GM12878 (cell line): ENCODE measurements around the gene LGI4. TPM values are rescaled to one million over a fixed set of nuclear protein-coding genes. Genes with fewer than 3 reads are reported as not detected.

Experiments used
- ATAC-seq: fragments of 200-7000 bp; cut with Tn5 transposase; 3 replicates; pipeline ENCODE4 v1.9.1; 2020; ENCODE audit warnings: mild to moderate bottlenecking, moderate library complexity
- BruUV-seq: library from RNA; stranded (reverse); fragments of 400-500 nt; replicated peaks from 2 replicates; lab custom pipeline; 2021; lab: Mats Ljungman, UMichigan
- CTCF ChIA-PET: fragments of 300-600 bp; sonication (Branson Sonifier 250); formaldehyde crosslinking; extraction: SDS; loops from one replicate; lab custom pipeline; 2021; ENCODE audit warnings: inconsistent platforms; lab: Yijun Ruan, JAX
- POLR2A ChIA-PET: fragments of 350-600 bp; formaldehyde crosslinking; extraction: SDS; loops from one replicate; lab custom pipeline; 2021; ENCODE audit warnings: inconsistent platforms; lab: Charles Lee
- RAD21 ChIA-PET: fragments of 300-600 bp; sonication (Branson Sonifier 250); formaldehyde crosslinking; loops from one replicate; lab custom pipeline; 2023; ENCODE audit warnings: antibody characterized with exemption; ENCODE audit not compliant: unreplicated experiment; lab: Charles Lee
- SMC1A ChIA-PET: fragments of 300-600 bp; sonication (Branson Sonifier 250); formaldehyde crosslinking; loops from one replicate; lab custom pipeline; 2023; ENCODE audit not compliant: unreplicated experiment, uncharacterized antibody; lab: Charles Lee
- DNase-seq: peaks from one replicate; pipeline ENCODE4 v3.0.0-alpha.2; 2011; ENCODE audit warnings: low read depth, low spot score
- FAIRE-seq: peaks from 3 replicates; lab custom pipeline; 2011; peaks lifted over from hg19 to GRCh38; lab: Jason Lieb, UNC
- H2AFZ ChIP-seq: 2 replicates; pipeline ENCODE4 v1.6.0; 2011; ENCODE audit warnings: low read depth, low read length, control low read depth; ENCODE audit not compliant: control insufficient read depth
- H3K27ac ChIP-seq: 2 replicates; pipeline ENCODE4 v1.5.1; 2011; ENCODE audit warnings: control low read depth; ENCODE audit not compliant: control insufficient read depth, insufficient read depth
- H3K27me3 ChIP-seq, 2 experiments: replicated peaks in 1 of 2; 2 replicates each; pipeline versions ENCODE4 v1.6.0 to v1.6.1; 2011; ENCODE audit warnings: low read length in 1 of 2; ENCODE audit not compliant: control insufficient read depth in 2 of 2, insufficient read depth in 2 of 2
- H3K36me3 ChIP-seq, 2 experiments: 2 replicates each; pipeline ENCODE4 v1.5.1; 2011; ENCODE audit warnings: low read length in 1 of 2; ENCODE audit not compliant: control insufficient read depth in 2 of 2, insufficient read depth in 2 of 2
- H3K4me1 ChIP-seq: 2 replicates; pipeline ENCODE4 v1.6.1; 2011; ENCODE audit warnings: mild to moderate bottlenecking, low read length, moderate library complexity, mixed read lengths; ENCODE audit not compliant: control insufficient read depth, insufficient read depth
- H3K4me2 ChIP-seq: 2 replicates; pipeline ENCODE4 v1.6.0; 2011; ENCODE audit warnings: control low read depth; ENCODE audit not compliant: control insufficient read depth, insufficient read depth
- H3K4me3 ChIP-seq: fragments of 200-600 bp; sonication (generic); 2 replicates; pipeline ENCODE4 v1.5.1; 2016
- H3K79me2 ChIP-seq: 2 replicates; pipeline ENCODE4 v1.6.0; 2011; ENCODE audit warnings: low read length; ENCODE audit not compliant: control insufficient read depth, insufficient read depth
- H3K9ac ChIP-seq: 2 replicates; pipeline ENCODE4 v1.8.0; 2011; ENCODE audit warnings: low read length, control low read depth, mixed read lengths; ENCODE audit not compliant: control insufficient read depth, insufficient read depth
- H3K9me3 ChIP-seq: replicated peaks from 3 replicates; pipeline ENCODE4 v1.5.1; 2011; ENCODE audit warnings: mild to moderate bottlenecking, low read length; ENCODE audit not compliant: control insufficient read depth, insufficient read depth
- H4K20me1 ChIP-seq: 2 replicates; pipeline ENCODE4 v1.6.0; 2011; ENCODE audit not compliant: control insufficient read depth, insufficient read depth
- KLF5 ChIP-seq: fragments of 450-650 bp; IDR thresholded peaks from 2 replicates; pipeline ENCODE4 v1.6.1; 2014; ENCODE audit warnings: mild to moderate bottlenecking; ENCODE audit not compliant: partially characterized antibody
- POLR2A ChIP-seq: IDR thresholded peaks from 2 replicates; pipeline ENCODE4 v1.6.1; 2011; ENCODE audit warnings: low read depth, mild to moderate bottlenecking, low read length
- SMARCA5 ChIP-seq: fragments of 450-650 bp; IDR thresholded peaks from 2 replicates; pipeline ENCODE4 v1.6.1; 2017; ENCODE audit warnings: mild to moderate bottlenecking
- WGBS: methylation state at CpG from one replicate; pipeline ENCODE4 v1.1.6; 2016; ENCODE audit warnings: low lambda C conversion rate; ENCODE audit not compliant: insufficient replicate concordance, insufficient coverage; ENCODE audit errors: missing lambda C conversion rate; 5-methylcytosine and 5-hydroxymethylcytosine counted together
- in situ Hi-C: fragments of 300-500 bp; cut with MboI; formaldehyde crosslinking; loops from 9 replicates; pipeline ENCODE4 v1.14.3; 2018; ENCODE audit warnings: mixed read lengths
- intact Hi-C: fragments of 100-400 bp; cut with micrococcal nuclease; formaldehyde crosslinking; loops from one replicate; pipeline ENCODE4 v1.14.2; 2022; ENCODE audit not compliant: unreplicated experiment
- polyA plus RNA-seq, 11 experiments: library from polyadenylated mRNA; depleted of rRNA in 4 of 11; unstranded in 6 of 11; stranded (reverse) in 5 of 11; fragments of >200 nt; fragmentation: Nextera tagmentation in 4 of 11; fragmentation: Illumina TruSeq in 1 of 11; extraction: Ambion mirVana in 4 of 11; extraction: Trizol in 1 of 11; gene quantifications; 1 replicate in 1 of 11; 2 replicates in 10 of 11; pipeline versions ENCODE4 v1.2.1 to v1.2.3, GENCODE V29; 2011 to 2016; ENCODE audit warnings: inconsistent platforms in 2 of 11, missing spikeins in 2 of 11, low read depth in 1 of 11
- total RNA-seq, 4 experiments: library from RNA; depleted of rRNA in 3 of 4; stranded (reverse); fragments of >200 nt in 3 of 4; fragmentation: Illumina TruSeq in 1 of 4; extraction: Trizol in 1 of 4; gene quantifications; 2 replicates each; pipeline versions ENCODE4 v1.2.1 to v1.2.3, GENCODE V29; 2013 to 2021
- TF ChIP-seq, protein P1 (sequence below): IDR thresholded peaks from 2 replicates; pipeline ENCODE4 v1.6.1; 2011; ENCODE audit warnings: low read depth, low read length, improper control_type of control experiment, borderline replicate concordance

LGI4 gene
- total and polyA plus RNA-seq, 10 of the 15 experiments (the other 5 are each of a cell fraction or from before 2014, with no cell fraction given) = 0.11 TPM; not detected in 9

DNA sequence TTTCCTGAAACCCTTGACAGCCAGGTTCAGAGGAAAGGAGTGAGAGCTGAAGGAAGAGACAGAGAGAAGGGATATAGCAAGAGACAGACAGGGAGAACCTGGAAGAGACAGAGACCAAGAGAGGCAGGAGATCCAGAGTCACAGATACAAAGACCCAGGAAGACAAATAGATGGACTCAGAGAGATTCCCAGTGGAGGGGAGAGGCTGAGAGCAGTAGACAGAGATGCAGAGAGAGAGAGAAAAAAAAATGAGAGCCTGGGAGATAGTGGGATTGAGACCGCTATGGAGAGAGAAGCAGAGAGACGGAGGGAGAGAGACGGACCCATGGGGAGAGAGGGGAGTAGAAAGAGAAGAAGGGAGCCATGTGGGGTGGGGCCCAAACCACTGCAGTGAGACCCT is 9.0 kb upstream of the LGI4 start (continued):
- TF ChIP-seq, protein P1, sequence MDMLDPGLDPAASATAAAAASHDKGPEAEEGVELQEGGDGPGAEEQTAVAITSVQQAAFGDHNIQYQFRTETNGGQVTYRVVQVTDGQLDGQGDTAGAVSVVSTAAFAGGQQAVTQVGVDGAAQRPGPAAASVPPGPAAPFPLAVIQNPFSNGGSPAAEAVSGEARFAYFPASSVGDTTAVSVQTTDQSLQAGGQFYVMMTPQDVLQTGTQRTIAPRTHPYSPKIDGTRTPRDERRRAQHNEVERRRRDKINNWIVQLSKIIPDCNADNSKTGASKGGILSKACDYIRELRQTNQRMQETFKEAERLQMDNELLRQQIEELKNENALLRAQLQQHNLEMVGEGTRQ = no peak

DNA sequence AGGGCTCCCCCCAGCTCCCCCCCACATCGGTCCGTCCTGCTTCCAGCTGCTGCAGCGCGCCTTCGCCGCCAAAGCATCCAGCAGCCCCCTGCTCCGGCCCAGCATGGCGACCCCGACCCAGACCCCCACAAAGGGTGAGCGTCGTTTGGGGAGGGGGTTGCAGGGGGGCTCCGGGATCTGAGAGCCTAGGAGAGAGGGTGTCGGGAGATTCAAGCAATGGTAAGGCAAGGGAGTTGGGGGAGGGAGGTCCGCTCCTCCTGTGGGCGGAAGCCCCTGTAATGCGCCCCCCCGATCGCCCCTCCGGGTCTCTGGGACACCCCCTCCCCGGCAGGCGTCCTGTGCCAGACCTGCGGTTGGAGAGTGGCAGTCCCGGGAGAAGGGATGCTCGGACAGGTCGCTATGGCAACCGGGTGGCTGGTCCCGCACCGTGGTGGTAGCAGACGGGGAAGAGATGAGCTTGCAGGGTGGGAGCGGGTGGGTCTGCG is 8.4 kb upstream of the LGI4 start, which contains the start of gene FXYD7:
Gene FXYD7 (plus strand): TSS at position 25 of the 485 bp plus-strand sequence. CDS start 79 bp downstream, at position 104.
- Histone ChIP-seq H3K9me3 (no peaks in the 10 kb centered on the region), H3K36me3 (no peaks in the 10 kb centered on the region), H3K79me2 (no peaks in the 10 kb centered on the region), H3K4me2 (peak within 1 kb of the TSS; percentile 79), H3K4me3 (peak within 1 kb of the TSS; percentile 27; the same call in 1 of the 2 replicates), H3K27me3 (peaks cover 2 to 5% of the 10 kb centered on the region in 2 experiments; a peak in 2 of 4 replicates), H3K4me1 (peaks cover 13% of the 10 kb centered on the region), H3K27ac (no peak within 1 kb of the TSS), H3K9ac (no peak within 1 kb of the TSS), H4K20me1 (no peaks in the 10 kb centered on the region), H2AFZ (no peak within 1 kb of the TSS)
- no TSS peak for BruUV-seq
- in situ Hi-C loops (no loop called here), intact Hi-C loops (loop anchor here (5.0 kb wide), 1 partner anchor 104 kb away; the partner anchor contains the start of gene LSR)
- no peak for FAIRE-seq
- DNase-seq = no peak
- POLR2A ChIA-PET = no interaction called here
- CTCF ChIA-PET = interaction anchor here (1.4 to 3.3 kb wide), 7 partner anchors 10 to 367 kb away, joined by 4 to 34 read pairs (median 11); partner anchors contain the start of genes FXYD3 and FXYD5
- TF ChIP-seq POLR2A (no peak), KLF5 (no peak), SMARCA5 (peak; percentile 52; the same call in 1 of the 2 replicates)
- no peak for ATAC-seq
- WGBS = 5% methylated on average over 18 of the region's 31 CpGs
- SMC1A ChIA-PET = interaction anchor here (0.6 to 2.4 kb wide), 3 partner anchors 11 to 72 kb away, joined by 3 to 17 read pairs (median 5); partner anchors contain the start of gene FXYD5
- RAD21 ChIA-PET = interaction anchor here (0.6 to 3.0 kb wide), 4 partner anchors 63 to 365 kb away, joined by 3 to 17 read pairs (median 10); no protein-coding TSS in a partner anchor
